Esophagus muscularis mucosa (tissue), 4 donors: ENCODE results near the gene HARBI1. TPM values are rescaled to one million over a fixed set of nuclear protein-coding genes. Genes with fewer than 3 reads are reported as not detected.

Experiments used
- DNase-seq: peaks from one replicate; pipeline ENCODE4 v3.0.0-alpha.2; 2017; ENCODE audit errors: extremely low spot score
- H3K27ac ChIP-seq, 4 donors: fragments of 200-600 bp; sonication (generic); replicated peaks in 1 of 4; 1 replicate in 3 of 4; 2 replicates in 1 of 4; pipeline ENCODE4 v1.5.1; 2016 to 2019; ENCODE audit warnings: mild to moderate bottlenecking in 1 of 4
- H3K27me3 ChIP-seq, 4 donors: fragments of 200-600 bp; sonication (generic); one replicate each; pipeline versions ENCODE4 v1.5.1 to v1.6.0; 2016 to 2019
- H3K36me3 ChIP-seq, 4 donors: fragments of 200-600 bp; sonication (generic); one replicate each; pipeline ENCODE4 v1.5.1; 2016 to 2019
- H3K4me1 ChIP-seq, 4 donors: fragments of 200-600 bp; sonication (generic); one replicate each; pipeline ENCODE4 v1.5.1; 2016 to 2019
- H3K4me3 ChIP-seq, 4 donors: fragments of 200-600 bp; sonication (generic); 1 replicate in 2 of 4; 2 replicates in 2 of 4; pipeline ENCODE4 v1.5.1; 2016 to 2019; ENCODE audit warnings: mild to moderate bottlenecking in 4 of 4, moderate library complexity in 1 of 4
- H3K9me3 ChIP-seq, 4 donors: fragments of 200-600 bp; sonication (generic); 1 replicate in 3 of 4; 2 replicates in 1 of 4; pipeline ENCODE4 v1.5.1; 2016 to 2019
- CTCF ChIP-seq, 3 experiments: fragments of 200-600 bp in 2 of 3; fragments of 450-650 bp in 1 of 3; sonication (generic) in 2 of 3; IDR thresholded peaks; one replicate each; pipeline ENCODE4 v1.5.1; 2017 to 2019; ENCODE audit warnings: antibody characterized with exemption in 3 of 3, mild to moderate bottlenecking in 2 of 3, moderate library complexity in 1 of 3
- EP300 ChIP-seq: sonication (generic); formaldehyde crosslinking; IDR thresholded peaks from one replicate; pipeline ENCODE4 v1.6.1; 2017; ENCODE audit warnings: antibody characterized with exemption
- POLR2A ChIP-seq: fragments of 450-650 bp; IDR thresholded peaks from one replicate; pipeline ENCODE4 v1.6.1; 2017; ENCODE audit warnings: antibody characterized with exemption, moderate library complexity, mild to moderate bottlenecking, low read depth
- POLR2AphosphoS5 ChIP-seq, 2 donors: sonication (generic); formaldehyde crosslinking; IDR thresholded peaks; one replicate each; pipeline ENCODE4 v1.6.1; 2017; ENCODE audit warnings: antibody characterized with exemption in 2 of 2
- WGBS: methylation state at CpG from one replicate; pipeline ENCODE4 v1.1.5; 2018; 5-methylcytosine and 5-hydroxymethylcytosine counted together
- intact Hi-C: fragments of 100-400 bp; cut with DNase I; formaldehyde crosslinking; loops from one replicate; pipeline ENCODE4 v1.15.1; 2023
- total RNA-seq, 4 donors: library from RNA; depleted of rRNA; stranded (reverse); fragments of >200 nt; gene quantifications; one replicate each; pipeline versions ENCODE4 v1.1.0 to v1.2.1, GENCODE V29; 2016

HARBI1 gene
- total RNA-seq, 4 donors from 2014 or later: 2.5 to 3.3 (median 3.0) TPM

- Histone ChIP-seq H3K9me3 (no peaks in the 10 kb centered on the region), H3K27ac (no peak overlapping the region), H3K4me1 (peaks cover 8 to 12% (median 10%) of the 10 kb centered on the region in 4 donors), H3K4me3 (no peak overlapping the region), H3K36me3 (peaks cover 22 to 66% (median 50%) of the 10 kb centered on the region in 4 donors), H3K27me3 (no peaks in the 10 kb centered on the region)
- intact Hi-C loops: no loop called here
- DNase-seq: no peak
- WGBS: 99% methylated on average over 3 of the region's 3 CpGs
- TF ChIP-seq POLR2A (no peak), CTCF (IDR thresholded peaks at IDR 0.05) (no peak), POLR2AphosphoS5 (IDR thresholded peaks at IDR 0.05) (no peak), EP300 (no peak)
Measured at GRCh38 chr11:46643531-46643930, 26.5 kb upstream of the HARBI1 start.

- DNase-seq: no peak
- H3K9me3 ChIP-seq: no peaks in the 10 kb centered on the region
- peaks cover under 1 to 5% (median 4%) of the 10 kb centered on the region in 4 donors for H3K4me1 ChIP-seq
- H3K4me3 ChIP-seq: no peak overlapping the region
- no peak for TF ChIP-seq POLR2AphosphoS5 (IDR thresholded peaks at IDR 0.05)
- no peak for TF ChIP-seq POLR2A
- no peak for TF ChIP-seq EP300
- no peak for TF ChIP-seq CTCF (IDR thresholded peaks at IDR 0.05)
- intact Hi-C loops: no loop called here
- H3K36me3 ChIP-seq: peaks cover 23 to 66% (median 44%) of the 10 kb centered on the region in 4 donors
- H3K27ac ChIP-seq: no peak overlapping the region
- 91% methylated on average over 8 of the region's 8 CpGs for WGBS
- H3K27me3 ChIP-seq: no peaks in the 10 kb centered on the region
Measured at GRCh38 chr11:46642627-46643335, 25.8 kb upstream of the HARBI1 start.

GRCh38 chr11:46641639-46642038, 24.6 kb upstream of the HARBI1 start:
- no peak overlapping the region for H3K4me3 ChIP-seq
- intact Hi-C loops: no loop called here
- H3K36me3 ChIP-seq: peaks cover 12 to 56% (median 37%) of the 10 kb centered on the region in 4 donors
- 98% methylated on average over 3 of the region's 3 CpGs for WGBS
- no peaks in the 10 kb centered on the region for H3K9me3 ChIP-seq
- no peak for DNase-seq
- no peak overlapping the region for H3K27ac ChIP-seq
- no peaks in the 10 kb centered on the region for H3K4me1 ChIP-seq
- no peaks in the 10 kb centered on the region for H3K27me3 ChIP-seq
- TF ChIP-seq POLR2A: no peak
- TF ChIP-seq POLR2AphosphoS5 (IDR thresholded peaks at IDR 0.05): no peak
- TF ChIP-seq EP300: no peak
- TF ChIP-seq CTCF (IDR thresholded peaks at IDR 0.05): no peak

GRCh38 chr11:46640036-46640788, 23.2 kb upstream of the HARBI1 start:
- no peaks in the 10 kb centered on the region for H3K4me1 ChIP-seq
- H3K9me3 ChIP-seq: no peaks in the 10 kb centered on the region
- WGBS: 95% methylated on average over 6 of the region's 6 CpGs
- intact Hi-C loops: no loop called here
- no peak for TF ChIP-seq CTCF (IDR thresholded peaks at IDR 0.05)
- no peak for TF ChIP-seq POLR2AphosphoS5 (IDR thresholded peaks at IDR 0.05)
- TF ChIP-seq EP300: no peak
- no peak for TF ChIP-seq POLR2A
- H3K27ac ChIP-seq: no peak overlapping the region
- H3K27me3 ChIP-seq: no peaks in the 10 kb centered on the region
- H3K36me3 ChIP-seq: peaks cover 3 to 52% (median 32%) of the 10 kb centered on the region in 4 donors
- H3K4me3 ChIP-seq: no peak overlapping the region
- no peak for DNase-seq
